Stomach (tissue), 4 donors: ENCODE data around the gene MYO18A.

ENCODE experiments used
- CTCF ChIP-seq, 7 experiments: fragments of 450-650 bp in 4 of 7; fragments of 200-600 bp in 3 of 7; sonication (generic) in 3 of 7; IDR thresholded peaks; one replicate each; pipeline ENCODE4 v1.5.1; 2016 to 2019; ENCODE audit warnings: antibody characterized with exemption in 7 of 7, control low read depth in 2 of 7, mild to moderate bottlenecking in 1 of 7
- EP300 ChIP-seq: sonication (generic); formaldehyde crosslinking; IDR thresholded peaks from one replicate; pipeline ENCODE4 v1.6.1; 2017; ENCODE audit warnings: antibody characterized with exemption
- POLR2A ChIP-seq, 4 donors: fragments of 450-650 bp; IDR thresholded peaks; one replicate each; pipeline ENCODE4 v1.6.1; 2016; ENCODE audit warnings: antibody characterized with exemption in 4 of 4, control low read depth in 2 of 4, mild to moderate bottlenecking in 1 of 4, moderate library complexity in 1 of 4

GRCh38 chr17:29162909-29163341 lies 17.3 kb downstream of the MYO18A start:
- TF ChIP-seq EP300: no peak
- TF ChIP-seq CTCF (IDR thresholded peaks at IDR 0.05): no peak
- TF ChIP-seq POLR2A (IDR thresholded peaks at IDR 0.05): no peak
